ENCODE results near the gene MAP1LC3A.
"Not testable (repeated sequence)": the region's sequence is repeated elsewhere in the genome, so short reads cannot be mapped to it uniquely, and the experiment has no call there.

The MAP1LC3A gene

GRCh38 chr20:34558320-34559218 is at the start of gene MAP1LC3A:
Gene MAP1LC3A, plus strand, starts transcription at chr20:34558718. Its CDS starts 151 bp downstream, at chr20:34558869.
- DNase-seq (ENCODE audit: low read depth in 2 of 3, low spot score in 2 of 3) = peak; percentile 75 to 88 (median 77)

GRCh38 chr20:34510575-34510974 is 47.9 kb upstream of the MAP1LC3A start:
- DNase-seq (ENCODE audit: low read depth in 2 of 3, low spot score in 2 of 3) = no peak

- DNase-seq (ENCODE audit: low read depth in 2 of 3, low spot score in 2 of 3) = no peak
Measured at GRCh38 chr20:34511891-34512265, 46.6 kb upstream of the MAP1LC3A start.

- DNase-seq (ENCODE audit: low read depth in 2 of 3, low spot score in 2 of 3) = no peak
Measured at GRCh38 chr20:34512266-34512954, 46.1 kb upstream of the MAP1LC3A start.

GRCh38 chr20:34512955-34513419 is 45.5 kb upstream of the MAP1LC3A start:
- DNase-seq (ENCODE audit: low read depth in 2 of 3, low spot score in 2 of 3) = no peak

GRCh38 chr20:34514034-34514433 is 44.5 kb upstream of the MAP1LC3A start:
- not testable (repeated sequence) for DNase-seq (ENCODE audit: low read depth in 2 of 3, low spot score in 2 of 3)

- no peak for DNase-seq (ENCODE audit: low read depth in 2 of 3, low spot score in 2 of 3)
Measured at GRCh38 chr20:34514897-34515483, 43.5 kb upstream of the MAP1LC3A start.

GRCh38 chr20:34515484-34516246 is 42.9 kb upstream of the MAP1LC3A start:
- peak; percentile 31 to 37 (median 36) for DNase-seq (ENCODE audit: low read depth in 2 of 3, low spot score in 2 of 3)

GRCh38 chr20:34516247-34517113 is 42.0 kb upstream of the MAP1LC3A start, which contains the start of gene DYNLRB1:
Gene DYNLRB1, plus strand, starts transcription at chr20:34516422. Its CDS starts 37 bp downstream, at chr20:34516459.
- DNase-seq (ENCODE audit: low read depth in 2 of 3, low spot score in 2 of 3) = peak; percentile 85 to 95 (median 90)

- no peak for DNase-seq (ENCODE audit: low read depth in 2 of 3, low spot score in 2 of 3)
Measured at GRCh38 chr20:34517114-34517505, 41.4 kb upstream of the MAP1LC3A start.

GRCh38 chr20:34518863-34519262 is 39.7 kb upstream of the MAP1LC3A start:
- not testable (repeated sequence) for DNase-seq (ENCODE audit: low read depth in 2 of 3, low spot score in 2 of 3)

- not testable (repeated sequence) for DNase-seq (ENCODE audit: low read depth in 2 of 3, low spot score in 2 of 3)
Measured at GRCh38 chr20:34519841-34520240, 38.7 kb upstream of the MAP1LC3A start.

- DNase-seq (ENCODE audit: low read depth in 2 of 3, low spot score in 2 of 3) = peak in 2 of 3 experiments; percentile 6 to 24
Measured at GRCh38 chr20:34522969-34523871, 35.3 kb upstream of the MAP1LC3A start.

GRCh38 chr20:34524426-34524825 is 34.1 kb upstream of the MAP1LC3A start:
- no peak for DNase-seq (ENCODE audit: low read depth in 2 of 3, low spot score in 2 of 3)

GRCh38 chr20:34525342-34525708 is 33.2 kb upstream of the MAP1LC3A start:
- DNase-seq (ENCODE audit: low read depth in 2 of 3, low spot score in 2 of 3) = no peak

GRCh38 chr20:34525709-34526416 is 32.7 kb upstream of the MAP1LC3A start:
- no peak for DNase-seq (ENCODE audit: low read depth in 2 of 3, low spot score in 2 of 3)

GRCh38 chr20:34526466-34526865 is 32.1 kb upstream of the MAP1LC3A start:
- no peak for DNase-seq (ENCODE audit: low read depth in 2 of 3, low spot score in 2 of 3)

- DNase-seq (ENCODE audit: low read depth in 2 of 3, low spot score in 2 of 3) = no peak
Measured at GRCh38 chr20:34527016-34527415, 31.5 kb upstream of the MAP1LC3A start.
